Measurements from ENCODE around the gene RAB9A. TPM values are rescaled to one million over a fixed set of nuclear protein-coding genes. Genes with fewer than 3 reads are reported as not detected.

Gene RAB9A
- total and polyA plus RNA-seq, 3 donors from 2014 or later, result 12.9 to 13.2 (median 13.1) TPM

- no peaks in the 10 kb centered on the region for H3K9me3 ChIP-seq
- H3K27me3 ChIP-seq, result no peaks in the 10 kb centered on the region
- no peak overlapping the region for H3K4me3 ChIP-seq
- 91 to 94% methylated on average over 9 of the region's 9 CpGs for WGBS, 2 donors
- TF ChIP-seq CTCF (IDR thresholded peaks at IDR 0.05) (no peak), POLR2A (IDR thresholded peaks at IDR 0.05) (no peak)
- H3K36me3 ChIP-seq (ENCODE audit: low read depth, missing control alignments), result no peaks in the 10 kb centered on the region
- H3K27ac ChIP-seq, result no peak overlapping the region
- no peaks in the 10 kb centered on the region for H3K4me1 ChIP-seq
- DNase-seq, result no peak
- intact Hi-C loops (cut with DNase I; ENCODE audit: low total_unique reads), result no loop called here
Observed at GRCh38 chrX:13716455-13716854, 27.5 kb downstream of the RAB9A start.

GRCh38 chrX:13716905-13717304 is 28.0 kb downstream of the RAB9A start:
- intact Hi-C loops (cut with DNase I; ENCODE audit: low total_unique reads), result no loop called here
- TF ChIP-seq CTCF (IDR thresholded peaks at IDR 0.05) (no peak), POLR2A (IDR thresholded peaks at IDR 0.05) (no peak)
- H3K4me1 ChIP-seq, result no peaks in the 10 kb centered on the region
- H3K27ac ChIP-seq, result no peak overlapping the region
- H3K4me3 ChIP-seq, result no peak overlapping the region
- H3K27me3 ChIP-seq, result no peaks in the 10 kb centered on the region
- WGBS, 2 donors, result 89% methylated on average over 6 of the region's 6 CpGs
- H3K9me3 ChIP-seq, result no peaks in the 10 kb centered on the region
- H3K36me3 ChIP-seq (ENCODE audit: low read depth, missing control alignments), result no peaks in the 10 kb centered on the region
- DNase-seq, result no peak

- intact Hi-C loops (cut with DNase I; ENCODE audit: low total_unique reads), result no loop called here
- peak; percentile 33 for DNase-seq
- Histone ChIP-seq H3K36me3 (ENCODE audit: low read depth, missing control alignments) (no peaks in the 10 kb centered on the region), H3K27me3 (no peaks in the 10 kb centered on the region), H3K9me3 (no peaks in the 10 kb centered on the region), H3K4me1 (no peaks in the 10 kb centered on the region), H3K27ac (no peak overlapping the region), H3K4me3 (no peak overlapping the region)
- WGBS, 2 donors, result 39 to 48% methylated on average over 6 to 7 of the region's 7 CpGs
- TF ChIP-seq POLR2A (IDR thresholded peaks at IDR 0.05) (no peak), CTCF (IDR thresholded peaks at IDR 0.05) (no peak)
Observed at GRCh38 chrX:13717700-13718472, 29.0 kb downstream of the RAB9A start.

GRCh38 chrX:13719192-13719856 is 30.4 kb downstream of the RAB9A start:
- H3K27ac ChIP-seq, result no peak overlapping the region
- no peak for TF ChIP-seq POLR2A (IDR thresholded peaks at IDR 0.05)
- no peak for TF ChIP-seq CTCF (IDR thresholded peaks at IDR 0.05)
- 83 to 90% methylated on average over 2 to 3 of the region's 3 CpGs for WGBS, 2 donors

More at GRCh38 chrX:13719192-13719856, 30.4 kb downstream of the RAB9A start:
- Histone ChIP-seq H3K36me3 (ENCODE audit: low read depth, missing control alignments) (no peaks in the 10 kb centered on the region), H3K9me3 (no peaks in the 10 kb centered on the region), H3K4me3 (no peak overlapping the region), H3K4me1 (no peaks in the 10 kb centered on the region), H3K27me3 (no peaks in the 10 kb centered on the region)
- intact Hi-C loops (cut with DNase I; ENCODE audit: low total_unique reads), result no loop called here
- no peak for DNase-seq

Data from testis (tissue), 3 donors.